H9 (cell line): Measurements from ENCODE around the gene SHMT2. TPM values are rescaled to one million over a fixed set of nuclear protein-coding genes. Genes with fewer than 3 reads are reported as not detected.

Experiments used
- DNase-seq: peaks from one replicate; pipeline ENCODE4 v3.0.0-alpha.2; 2017
- H2AFZ ChIP-seq: one replicate; pipeline ENCODE4 v1.6.1; 2013; ENCODE audit warnings: mild to moderate bottlenecking, low read length, control low read depth, moderate library complexity
- H2AK5ac ChIP-seq: 2 replicates; pipeline ENCODE4 v1.6.1; 2013; ENCODE audit warnings: low read length, control low read depth, mixed read lengths; ENCODE audit not compliant: insufficient read length
- H2BK120ac ChIP-seq: one replicate; pipeline ENCODE4 v1.6.1; 2013; ENCODE audit warnings: low read depth, mild to moderate bottlenecking, low read length, control low read depth, inconsistent platforms; ENCODE audit not compliant: poor library complexity, severe bottlenecking
- H2BK12ac ChIP-seq: 2 replicates; pipeline ENCODE4 v1.6.1; 2013; ENCODE audit warnings: low read length, control low read depth, mixed read lengths, low read depth; ENCODE audit not compliant: insufficient read length
- H2BK15ac ChIP-seq: 2 replicates; pipeline ENCODE4 v1.6.1; 2013; ENCODE audit warnings: low read depth, low read length, control low read depth
- H2BK20ac ChIP-seq: one replicate; pipeline ENCODE4 v1.6.1; 2013; ENCODE audit warnings: low read depth, mild to moderate bottlenecking, low read length, control low read depth, inconsistent platforms; ENCODE audit not compliant: poor library complexity, severe bottlenecking
- H2BK5ac ChIP-seq: 2 replicates; pipeline ENCODE4 v1.6.1; 2013; ENCODE audit warnings: low read length, control low read depth, mixed read lengths; ENCODE audit not compliant: insufficient read length
- H3K14ac ChIP-seq: 2 replicates; pipeline ENCODE4 v1.6.1; 2013; ENCODE audit warnings: low read length, control low read depth; ENCODE audit not compliant: insufficient read depth
- H3K18ac ChIP-seq: 2 replicates; pipeline ENCODE4 v1.6.1; 2013; ENCODE audit warnings: low read depth, mild to moderate bottlenecking, mixed read lengths, low read length, control low read depth; ENCODE audit not compliant: insufficient read length
- H3K23ac ChIP-seq: 2 replicates; pipeline ENCODE4 v1.6.1; 2013; ENCODE audit warnings: low read length, control low read depth, mixed read lengths, low read depth; ENCODE audit not compliant: insufficient read length
- H3K23me2 ChIP-seq: 2 replicates; pipeline ENCODE4 v1.6.1; 2013; ENCODE audit warnings: low read depth, mild to moderate bottlenecking, mixed read lengths, low read length, control low read depth; ENCODE audit not compliant: insufficient read length, poor library complexity, severe bottlenecking
- H3K27ac ChIP-seq: 2 replicates; pipeline ENCODE4 v1.5.1; 2013; ENCODE audit warnings: low read length, control low read depth, mixed read lengths, low read depth; ENCODE audit not compliant: insufficient read length
- H3K27me3 ChIP-seq: 2 replicates; pipeline ENCODE4 v1.6.1; 2013; ENCODE audit warnings: low read length, control low read depth, inconsistent platforms; ENCODE audit not compliant: insufficient read depth
- H3K4ac ChIP-seq: 2 replicates; pipeline ENCODE4 v1.6.1; 2013; ENCODE audit warnings: low read depth, mild to moderate bottlenecking, control low read depth, inconsistent platforms, low read length, moderate library complexity
- H3K4me1 ChIP-seq: 2 replicates; pipeline ENCODE4 v1.6.1; 2013; ENCODE audit warnings: low read length, control low read depth, inconsistent platforms; ENCODE audit not compliant: insufficient read depth
- H3K4me2 ChIP-seq: 2 replicates; pipeline ENCODE4 v1.6.1; 2013; ENCODE audit warnings: low read length, control low read depth, mixed read lengths; ENCODE audit not compliant: insufficient read length, insufficient read depth
- H3K56ac ChIP-seq: 2 replicates; pipeline ENCODE4 v1.6.1; 2013; ENCODE audit warnings: low read depth, mild to moderate bottlenecking, mixed read lengths, low read length, control low read depth; ENCODE audit not compliant: insufficient read length
- H3K79me1 ChIP-seq: 2 replicates; pipeline ENCODE4 v1.6.1; 2013; ENCODE audit warnings: low read depth, mild to moderate bottlenecking, moderate library complexity, low read length, control low read depth, inconsistent platforms; ENCODE audit not compliant: insufficient read depth, poor library complexity, severe bottlenecking
- H3K79me2 ChIP-seq: 2 replicates; pipeline ENCODE4 v1.6.1; 2013; ENCODE audit warnings: low read length, control low read depth, inconsistent platforms; ENCODE audit not compliant: insufficient read depth
- H3K9ac ChIP-seq: 2 replicates; pipeline ENCODE4 v1.6.1; 2013; ENCODE audit warnings: low read length, control low read depth, mixed read lengths; ENCODE audit not compliant: insufficient read length; ENCODE audit errors: extremely low read depth
- H3K9me3 ChIP-seq: one replicate; pipeline ENCODE4 v1.6.1; 2013; ENCODE audit warnings: low read depth, low read length, inconsistent platforms; ENCODE audit not compliant: control insufficient read depth
- H3T11ph ChIP-seq: one replicate; pipeline ENCODE4 v1.6.1; 2013; ENCODE audit warnings: mild to moderate bottlenecking, low read length, control low read depth, inconsistent platforms
- H4K20me1 ChIP-seq: one replicate; pipeline ENCODE4 v1.6.1; 2013; ENCODE audit not compliant: control insufficient read depth, insufficient read length, insufficient read depth
- H4K5ac ChIP-seq: 2 replicates; pipeline ENCODE4 v1.6.1; 2013; ENCODE audit warnings: low read depth, mild to moderate bottlenecking, mixed read lengths, low read length, control low read depth; ENCODE audit not compliant: insufficient read length
- H4K8ac ChIP-seq: replicated peaks from 2 replicates; pipeline ENCODE4 v1.6.1; 2013; ENCODE audit warnings: low read length, control low read depth, mixed read lengths, low read depth; ENCODE audit not compliant: insufficient read length
- H4K91ac ChIP-seq: 2 replicates; pipeline ENCODE4 v1.6.1; 2013; ENCODE audit warnings: low read depth, mild to moderate bottlenecking, moderate library complexity, mixed read lengths, low read length, control low read depth; ENCODE audit not compliant: insufficient read length
- H3K27ac Mint-ChIP-seq, 3 experiments: 2 replicates in 2 of 3; 3 replicates in 1 of 3; pipeline ENCODE4 v1.8.0; 2020 to 2021; ENCODE audit warnings: mixed read lengths in 3 of 3, mild to moderate bottlenecking in 1 of 3, moderate library complexity in 1 of 3
- H3K27me3 Mint-ChIP-seq: 2 replicates; pipeline ENCODE4 v1.8.0; 2021; ENCODE audit warnings: low read depth, mild to moderate bottlenecking, moderate library complexity, mixed read lengths
- H3K36me3 Mint-ChIP-seq, 3 experiments: 2 replicates in 2 of 3; 3 replicates in 1 of 3; pipeline ENCODE4 v1.8.0; 2020 to 2021; ENCODE audit warnings: low read depth in 3 of 3, mixed read lengths in 3 of 3; ENCODE audit not compliant: insufficient read depth in 1 of 3
- H3K4me1 Mint-ChIP-seq, 2 experiments: 2 replicates each; pipeline ENCODE4 v1.8.0; 2020; ENCODE audit warnings: mixed read lengths in 2 of 2
- H3K4me3 Mint-ChIP-seq, 2 experiments: 2 replicates in 1 of 2; 3 replicates in 1 of 2; pipeline ENCODE4 v1.8.0; 2020 to 2021; ENCODE audit warnings: mild to moderate bottlenecking in 2 of 2, mixed read lengths in 2 of 2, moderate library complexity in 1 of 2
- H3K9me3 Mint-ChIP-seq, 2 experiments: 2 replicates in 1 of 2; 3 replicates in 1 of 2; pipeline ENCODE4 v1.8.0; 2020; ENCODE audit warnings: mild to moderate bottlenecking in 2 of 2, mixed read lengths in 2 of 2, moderate library complexity in 1 of 2
- CTCF ChIP-seq: fragments of 200-600 bp; sonication (generic); conservative IDR thresholded peaks from 3 replicates; pipeline ENCODE4 v1.8.0; 2021; ENCODE audit warnings: antibody characterized with exemption, mild to moderate bottlenecking
- WGBS: extraction: QIAGEN DNeasy Blood & Tissue Kit; methylation state at CpG from one replicate; pipeline ENCODE4 v1.1.7; 2013; ENCODE audit warnings: missing lambda C conversion rate, low lambda C conversion rate, mixed read lengths; ENCODE audit not compliant: insufficient read length; ENCODE audit errors: extremely low coverage; 5-methylcytosine and 5-hydroxymethylcytosine counted together
- total RNA-seq: library from RNA; stranded (reverse); gene quantifications from 2 replicates; pipeline ENCODE4 v1.2.1, GENCODE V29; 2021

Gene SHMT2
- total RNA-seq, 1 experiment from 2014 or later, result 260 TPM

DNA sequence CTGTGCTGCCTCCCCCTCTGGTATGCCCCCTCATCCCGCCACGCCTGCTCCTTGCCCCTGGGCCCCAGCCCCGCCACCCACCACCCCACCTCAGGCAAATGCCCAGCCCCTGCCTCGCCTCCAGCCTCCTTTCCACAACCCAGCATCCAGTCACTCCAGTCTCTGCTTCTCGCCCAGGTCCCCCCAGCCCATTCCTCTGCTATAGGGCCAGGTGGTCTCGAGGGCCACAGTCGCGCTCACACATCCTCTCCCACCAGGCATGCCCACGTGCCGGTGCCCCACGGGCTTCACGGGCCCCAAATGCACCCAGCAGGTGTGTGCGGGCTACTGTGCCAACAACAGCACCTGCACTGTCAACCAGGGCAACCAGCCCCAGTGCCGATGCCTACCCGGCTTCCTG is 19.1 kb upstream of the SHMT2 start:
- Histone ChIP-seq H3K9ac (no peak overlapping the region), H3K14ac (no peak overlapping the region), H3K4me1 (peaks cover 8% of the 10 kb centered on the region), H2AFZ (no peak overlapping the region), H2BK15ac (no peak overlapping the region), H3K4ac (no peak overlapping the region), H4K91ac (no peak overlapping the region), H3K56ac (no peak overlapping the region), H2BK120ac (no peak overlapping the region), H2BK12ac (no peak overlapping the region), H3K9me3 (no peaks in the 10 kb centered on the region), H4K5ac (no peak overlapping the region), H2BK20ac (no peak overlapping the region), H2BK5ac (no peak overlapping the region), H4K20me1 (no peaks in the 10 kb centered on the region), H3K79me2 (no peaks in the 10 kb centered on the region), H4K8ac (no peak overlapping the region), H3K4me2 (no peak overlapping the region), H3K18ac (no peak overlapping the region), H2AK5ac (no peak overlapping the region), H3K27me3 (peaks cover 10% of the 10 kb centered on the region), H3K23ac (no peak overlapping the region), H3K79me1 (no peaks in the 10 kb centered on the region), H3T11ph (no peak overlapping the region), H3K23me2 (no peaks in the 10 kb centered on the region), H3K27ac (no peak overlapping the region)
- DNase-seq, result no peak
- peaks cover 22% of the 10 kb centered on the region for H3K27me3 Mint-ChIP-seq
- no CpG with 5 or more reads among the region's 15 CpGs for WGBS
- no peak overlapping the region for H3K27ac Mint-ChIP-seq
- H3K9me3 Mint-ChIP-seq, result no peaks in the 10 kb centered on the region
- H3K4me3 Mint-ChIP-seq, result no peak overlapping the region
- no peak for TF ChIP-seq CTCF
- peaks cover 22 to 23% of the 10 kb centered on the region in 2 experiments for H3K4me1 Mint-ChIP-seq
- peaks cover 34 to 59% (median 56%) of the 10 kb centered on the region in 3 experiments for H3K36me3 Mint-ChIP-seq
